CD4-positive, alpha-beta T cell treated with Interleukin-15 for 1 hour (primary cell): ENCODE measurements around the gene GLS2.
"Not testable (repeated sequence)": the region's sequence is repeated elsewhere in the genome, so short reads cannot be mapped to it uniquely, and the experiment has no call there.

ENCODE experiments used
- DNase-seq: peaks from one replicate; pipeline ENCODE4 v3.0.0-alpha.2; 2020

The GLS2 gene

GRCh38 chr12:56490360-56490759, 2.4 kb upstream of the GLS2 start:
- no peak for DNase-seq

DNA sequence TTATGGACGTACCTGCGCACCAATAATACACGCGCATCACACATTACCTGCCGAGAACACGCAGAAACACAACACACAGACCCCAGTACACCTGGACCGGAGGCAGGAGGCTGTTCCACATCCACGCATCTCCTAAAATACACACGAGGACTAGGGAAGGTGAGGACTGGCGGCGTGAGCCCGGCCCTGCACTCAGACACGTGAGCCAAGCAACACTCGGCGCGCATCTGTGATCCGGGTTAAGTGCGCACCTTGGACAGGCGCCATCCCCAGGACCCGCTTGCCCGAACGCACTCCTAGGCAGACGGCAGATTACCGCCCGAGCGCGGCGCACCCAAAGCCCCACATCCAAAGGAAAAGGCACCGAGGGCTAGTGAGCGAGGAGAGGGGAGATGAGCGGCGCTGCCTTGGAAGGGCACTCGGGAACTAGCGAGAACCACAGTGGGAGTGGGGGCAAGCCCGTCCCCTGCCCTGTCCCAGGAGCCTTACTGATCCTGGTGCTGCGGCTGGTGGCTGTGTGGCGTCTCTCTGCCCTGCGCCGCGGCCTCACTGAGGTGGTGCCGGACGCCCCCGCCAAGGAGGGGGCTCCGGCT, 417 bp downstream of the GLS2 start:
- no peak for DNase-seq

GRCh38 chr12:56486694-56487093, 1.3 kb downstream of the GLS2 start:
- DNase-seq: no peak

- DNase-seq: no peak
These were observed 3.4 kb downstream of the GLS2 start for GRCh38 chr12:56484566-56484965.

GRCh38 chr12:56479625-56480024, 8.3 kb downstream of the GLS2 start:
- DNase-seq: no peak

DNA sequence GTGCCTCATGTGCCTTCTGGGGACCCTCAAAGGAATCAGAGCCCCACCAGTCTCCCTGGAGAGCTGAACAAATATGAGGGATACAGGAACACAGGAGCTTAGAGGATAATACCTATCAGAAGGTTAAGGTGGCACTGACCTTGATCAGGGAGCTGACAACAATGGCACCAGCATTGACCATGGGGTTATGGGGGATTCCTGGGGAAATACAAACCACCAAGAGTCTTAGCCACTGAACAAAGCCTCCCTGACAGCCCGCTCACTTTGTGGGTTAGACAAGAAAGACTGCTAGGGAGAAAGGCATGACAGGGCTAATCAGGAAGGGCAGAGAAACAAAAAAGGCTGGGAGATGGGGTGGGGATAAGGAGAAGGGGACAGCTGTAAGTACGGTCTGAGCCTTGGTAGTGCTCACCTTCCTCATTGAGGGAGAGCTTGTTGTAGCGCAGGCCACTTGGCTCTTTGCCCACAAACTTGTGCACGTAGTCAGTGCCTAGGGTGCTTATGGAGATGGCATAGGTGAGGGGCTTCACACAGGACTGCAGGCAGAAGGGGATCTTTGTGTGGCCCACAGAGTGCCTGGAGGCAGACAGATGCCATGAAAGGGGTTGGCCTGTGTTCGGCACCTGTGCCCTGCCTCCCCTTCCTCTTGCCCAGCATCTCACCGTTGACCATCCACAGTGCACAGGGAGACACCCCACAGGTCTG, 10.3 kb downstream of the GLS2 start:
- no peak for DNase-seq

GRCh38 chr12:56476972-56477432, 11.0 kb downstream of the GLS2 start:
- no peak for DNase-seq

DNA sequence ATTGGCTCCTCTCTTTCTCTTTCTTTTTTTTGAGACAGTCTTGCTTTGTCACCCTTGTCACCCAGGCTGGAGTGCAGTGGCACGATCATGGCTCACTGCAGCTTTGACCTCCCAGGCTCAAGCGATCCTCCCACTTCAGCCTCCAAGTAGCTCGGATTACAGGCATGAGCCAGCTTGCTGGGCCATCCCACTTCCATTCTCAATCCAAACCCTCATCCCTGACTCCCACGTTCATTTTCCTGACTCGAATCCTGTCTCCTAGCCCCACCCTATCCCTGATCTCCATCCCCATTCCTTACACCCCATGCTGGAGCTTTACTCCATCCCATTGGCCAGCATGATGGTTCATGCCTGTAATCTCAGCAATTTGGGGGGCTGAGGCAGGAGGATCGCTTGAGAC, 11.8 kb downstream of the GLS2 start:
- no peak for DNase-seq

DNA sequence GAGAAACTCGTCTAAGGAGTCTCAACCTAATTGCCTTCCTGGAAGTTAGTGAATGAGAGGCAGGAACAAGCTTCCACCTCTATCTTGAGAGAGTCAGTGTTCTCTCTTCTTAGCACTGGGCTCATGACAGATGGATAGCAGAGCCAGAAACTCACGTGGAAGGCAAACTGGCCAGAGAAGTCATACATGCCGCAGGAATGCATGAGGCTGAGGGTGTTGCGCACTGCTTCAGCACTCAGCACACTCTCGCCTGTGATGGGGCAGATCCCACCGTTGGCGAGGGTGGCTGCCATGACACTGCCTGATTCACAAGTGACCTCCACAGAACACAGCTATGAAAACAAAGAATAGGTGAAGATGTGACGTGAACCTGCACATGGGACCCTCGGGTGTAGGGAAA, 13.6 kb downstream of the GLS2 start:
- no peak for DNase-seq

- no peak for DNase-seq
These were observed 18.7 kb downstream of the GLS2 start for GRCh38 chr12:56469007-56469930.

- peak; percentile 95 for DNase-seq
These were observed 19.6 kb downstream of the GLS2 start, which contains the start of gene SPRYD4 for GRCh38 chr12:56468216-56469006. Gene SPRYD4, plus strand, starts transcription at chr12:56468578. Its CDS starts 14 bp downstream, at chr12:56468592.

DNA sequence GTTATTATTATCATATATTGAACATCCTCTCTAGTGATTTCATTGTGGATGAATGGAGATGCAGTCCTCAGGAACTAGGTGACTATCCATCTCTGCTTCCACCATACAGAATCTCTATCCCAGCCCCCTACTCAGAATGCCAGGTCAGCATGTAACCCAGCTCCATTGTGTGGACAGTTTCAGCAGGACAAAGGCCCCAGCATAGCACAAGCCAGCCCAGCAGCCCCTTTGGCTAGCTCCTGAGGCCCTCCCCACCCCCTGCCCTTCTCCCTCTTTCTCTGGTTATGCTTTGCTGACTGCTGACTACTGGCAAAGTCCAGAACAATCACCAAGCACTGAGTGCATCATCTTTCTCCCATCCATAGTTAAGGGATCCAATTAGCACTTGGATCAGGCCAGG, 25.4 kb downstream of the GLS2 start:
- no peak for DNase-seq

DNA sequence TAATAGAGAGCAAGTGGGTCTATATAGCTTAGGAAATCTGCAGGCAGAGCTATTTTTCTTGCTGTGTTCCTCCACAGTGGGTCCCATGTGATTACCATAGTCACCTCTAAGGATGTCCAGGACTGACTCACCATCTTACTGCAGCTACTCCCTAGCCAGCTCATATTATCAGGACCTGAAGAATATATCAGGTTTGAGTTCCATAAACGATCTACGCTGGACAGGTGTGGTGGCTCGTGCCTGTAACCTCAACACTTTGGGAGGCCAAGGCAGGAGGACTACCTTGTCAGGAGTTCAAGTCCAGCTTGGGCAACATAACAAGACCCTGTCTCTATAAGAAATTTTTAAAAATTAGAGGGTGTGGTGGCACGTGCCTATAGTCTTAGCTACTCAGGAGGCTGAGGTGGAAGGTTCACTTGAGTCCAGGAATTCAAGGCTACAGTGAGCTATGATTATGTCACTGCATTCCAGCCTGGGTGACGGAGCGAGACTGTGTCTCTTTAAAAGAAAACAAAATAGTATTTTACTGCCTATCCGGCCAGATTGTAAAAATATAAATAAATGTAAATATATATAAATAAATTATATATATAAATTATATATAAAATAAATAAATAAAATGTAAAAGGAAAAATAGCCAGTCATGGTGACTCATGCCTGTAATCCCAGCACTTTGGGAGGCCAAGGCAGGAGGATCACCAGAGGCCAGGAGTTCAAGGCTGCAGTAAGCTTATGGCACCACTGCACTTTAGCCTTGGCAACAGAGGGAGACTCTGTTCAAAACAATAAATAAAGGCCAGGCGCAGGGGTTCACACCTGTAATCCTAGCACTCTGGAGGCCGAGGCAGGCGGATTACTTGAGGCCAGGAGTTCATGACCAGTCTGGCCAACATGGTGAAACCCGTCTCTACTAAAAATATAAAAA, 26.5 kb downstream of the GLS2 start:
- DNase-seq: no peak

- no peak for DNase-seq
These were observed 30.1 kb downstream of the GLS2 start for GRCh38 chr12:56457817-56458216.

DNA sequence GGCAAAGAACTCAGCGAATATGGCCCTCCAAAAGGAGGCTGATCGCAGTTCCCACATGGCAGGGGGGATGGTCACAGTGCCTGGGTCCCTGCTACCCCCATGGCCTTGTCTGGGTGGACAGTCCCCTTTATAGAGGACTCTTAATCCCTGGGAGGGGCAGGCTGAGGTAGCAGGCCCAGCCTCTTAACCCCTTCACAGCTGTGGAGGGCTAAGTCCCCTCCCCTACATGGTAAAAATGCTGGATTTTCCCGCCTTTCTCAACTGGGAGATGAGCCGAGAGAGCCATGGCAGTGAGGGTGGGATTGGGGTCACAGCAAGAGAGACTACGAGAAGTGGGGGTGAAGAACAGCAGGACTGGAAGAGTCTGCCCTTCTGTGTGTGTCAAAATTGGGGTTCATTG, 33.4 kb downstream of the GLS2 start, which contains the start of gene MIP:
Gene MIP, minus strand, starts transcription at position 101 of the 400 bp plus-strand sequence. Its CDS starts 44 bp downstream, at position 57.
- no peak for DNase-seq

DNA sequence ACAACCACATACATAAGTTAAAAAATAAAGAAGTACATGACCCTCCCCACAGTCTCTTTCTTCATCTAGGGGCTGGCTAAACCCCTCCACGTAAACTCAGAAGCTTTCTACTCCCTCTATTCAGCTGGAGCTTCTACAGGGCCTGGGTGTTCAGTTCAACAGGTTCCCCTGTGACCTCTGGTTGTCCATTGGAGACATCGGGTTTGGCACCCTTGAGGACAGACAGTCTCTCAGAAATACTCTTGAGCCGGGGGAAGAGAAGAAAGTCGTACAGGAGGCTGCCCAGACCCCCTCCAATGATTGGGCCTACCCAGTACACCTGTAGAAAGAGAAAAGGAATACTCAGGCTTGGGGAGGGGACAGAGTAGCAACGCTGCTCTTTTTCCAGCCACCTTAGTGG, 36.8 kb downstream of the GLS2 start:
- DNase-seq: no peak

DNA sequence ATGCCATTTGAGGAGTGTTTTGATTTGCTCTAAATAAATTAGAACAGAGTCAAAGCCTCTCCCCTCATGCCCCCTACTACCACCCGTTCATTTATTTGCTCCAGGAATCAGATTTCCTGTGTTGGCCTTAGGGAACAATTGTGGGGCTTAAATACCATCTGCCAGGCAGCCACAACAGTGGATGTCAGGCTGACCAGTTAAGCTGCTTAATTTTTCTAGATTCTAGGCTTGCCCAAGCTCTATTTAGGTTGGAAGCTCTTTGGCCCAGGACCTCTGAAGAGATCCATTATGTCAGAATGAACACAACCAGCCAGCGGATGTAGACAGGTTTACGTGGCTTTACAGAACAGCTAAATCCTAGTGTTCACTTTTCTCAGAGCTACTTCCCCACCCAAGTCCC, 37.7 kb downstream of the GLS2 start:
- no peak for DNase-seq

DNA sequence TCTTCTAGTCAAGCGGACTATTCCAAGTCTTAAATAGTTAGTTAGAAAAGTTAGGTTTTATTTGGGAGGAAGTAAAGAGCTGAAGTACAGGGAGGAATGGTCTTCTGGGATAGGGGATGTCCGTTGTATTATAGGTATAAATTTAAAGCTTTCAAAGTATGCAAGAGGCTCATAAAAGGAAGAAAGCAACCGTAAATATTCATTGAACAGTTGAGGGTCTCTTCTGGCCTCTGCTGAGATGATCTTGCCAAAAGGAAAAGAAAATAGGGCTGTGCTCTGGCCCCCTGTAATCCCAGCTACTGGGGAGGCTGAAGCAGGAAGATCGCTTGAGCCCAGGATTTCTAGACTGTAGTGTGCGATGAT, 38.4 kb downstream of the GLS2 start:
- no peak for DNase-seq

DNA sequence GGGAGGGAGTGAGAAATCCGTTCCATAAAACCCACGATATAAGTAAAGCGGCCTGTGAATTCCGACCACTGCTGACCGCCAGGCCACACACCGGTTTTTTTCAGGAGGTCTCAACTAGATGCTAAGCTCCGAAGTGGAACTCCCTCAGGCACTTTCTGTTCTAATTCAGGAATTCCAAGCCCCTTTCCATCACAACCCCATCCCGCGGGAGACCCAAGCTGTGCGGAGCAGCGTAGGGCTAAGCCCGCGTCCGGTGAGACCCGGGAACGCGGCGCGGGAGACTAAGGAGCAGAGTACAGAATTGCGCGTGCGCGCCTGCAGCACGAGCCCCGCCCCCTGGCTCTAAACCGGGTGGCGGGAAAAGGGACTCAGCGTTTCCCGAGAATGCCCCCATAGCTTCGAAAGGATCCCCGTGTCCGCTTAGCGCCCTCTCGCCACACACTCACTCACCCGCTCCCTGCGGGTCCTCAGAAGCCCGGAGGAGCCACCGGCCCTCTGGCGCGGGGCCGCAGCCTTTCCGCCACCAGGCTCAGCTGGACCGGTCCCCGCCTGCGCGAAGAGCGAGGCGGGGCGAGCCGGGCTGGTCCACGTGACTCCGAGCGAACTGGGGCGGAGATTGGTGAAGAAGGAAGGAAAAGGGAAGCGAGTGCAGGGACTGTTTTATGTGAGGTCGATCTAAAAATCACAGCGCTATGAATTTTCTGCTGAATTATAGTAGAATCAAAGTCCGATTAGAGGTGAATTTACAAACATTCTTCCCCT, 38.9 kb downstream of the GLS2 start, which contains the start of gene TIMELESS:
Gene TIMELESS, minus strand, starts transcription at position 567 of the 762 bp plus-strand sequence. CDS start 15,256 bp downstream, outside the sequence.
- peak; percentile 86 for DNase-seq

GRCh38 chr12:56443208-56443607, 44.8 kb downstream of the GLS2 start:
- not testable (repeated sequence) for DNase-seq
